IMR-90 (cell line): ENCODE results near the gene RHOBTB1. TPM values are rescaled to one million over a fixed set of nuclear protein-coding genes. Genes with fewer than 3 reads are reported as not detected.

ENCODE experiments used
- ATAC-seq: fragments of 200-7000 bp; cut with Tn5 transposase; 2 replicates; pipeline ENCODE4 v1.9.1; 2020; ENCODE audit warnings: low read depth, mild to moderate bottlenecking, moderate library complexity
- BruUV-seq: library from RNA; stranded (reverse); fragments of 400-500 nt; replicated peaks from 2 replicates; lab custom pipeline; 2021; lab: Mats Ljungman, UMichigan
- CTCF ChIA-PET: fragments of 300-600 bp; formaldehyde crosslinking; extraction: SDS; loops from one replicate; lab custom pipeline; 2021; ENCODE audit warnings: antibody characterized with exemption; lab: Yijun Ruan, JAX
- POLR2A ChIA-PET: fragments of 300-600 bp; sonication (Branson Sonifier 250); formaldehyde crosslinking; loops from one replicate; lab custom pipeline; 2022; ENCODE audit warnings: antibody characterized with exemption; ENCODE audit not compliant: unreplicated experiment; lab: Charles Lee
- DNase-seq: peaks from one replicate; pipeline ENCODE4 v3.0.0; 2013
- H2AFZ ChIP-seq: replicated peaks from 2 replicates; pipeline ENCODE3; 2013; ENCODE audit warnings: low read length, mild to moderate bottlenecking; ENCODE audit not compliant: poor library complexity
- H2AK5ac ChIP-seq: 2 replicates; pipeline ENCODE4 v1.6.1; 2013; ENCODE audit warnings: low read depth, low read length, inconsistent platforms
- H2AK9ac ChIP-seq: replicated peaks from 2 replicates; pipeline ENCODE3; 2013; ENCODE audit warnings: mild to moderate bottlenecking, low read depth, low read length, moderate library complexity; ENCODE audit not compliant: poor library complexity
- H2BK120ac ChIP-seq: 2 replicates; pipeline ENCODE4 v1.6.1; 2013; ENCODE audit warnings: low read depth, low read length, inconsistent platforms
- H2BK15ac ChIP-seq: 3 replicates; pipeline ENCODE4 v1.6.1; 2013; ENCODE audit warnings: low read depth, low read length, inconsistent platforms
- H2BK20ac ChIP-seq: 2 replicates; pipeline ENCODE4 v1.6.1; 2013; ENCODE audit warnings: low read depth, mild to moderate bottlenecking, inconsistent platforms, low read length, moderate library complexity
- H2BK5ac ChIP-seq: 2 replicates; pipeline ENCODE4 v1.6.1; 2013; ENCODE audit warnings: mild to moderate bottlenecking, low read depth, low read length, inconsistent platforms; ENCODE audit not compliant: poor library complexity, severe bottlenecking
- H3K14ac ChIP-seq: replicated peaks from 2 replicates; pipeline ENCODE4 v1.6.1; 2013; ENCODE audit warnings: low read depth, low read length, inconsistent platforms
- H3K18ac ChIP-seq: 2 replicates; pipeline ENCODE4 v1.6.1; 2013; ENCODE audit warnings: low read depth, low read length, control low read depth
- H3K23ac ChIP-seq: 2 replicates; pipeline ENCODE4 v1.6.1; 2013; ENCODE audit warnings: low read depth, low read length, inconsistent platforms
- H3K27ac ChIP-seq: 2 replicates; pipeline ENCODE4 v1.5.1; 2013; ENCODE audit warnings: mild to moderate bottlenecking, control low read depth, low read length; ENCODE audit not compliant: insufficient read depth
- H3K27me3 ChIP-seq: 2 replicates; pipeline ENCODE4 v1.6.1; 2013; ENCODE audit warnings: low read length; ENCODE audit not compliant: control insufficient read depth, insufficient read depth
- H3K36me3 ChIP-seq: 2 replicates; pipeline ENCODE4 v1.6.1; 2013; ENCODE audit warnings: low read length, mixed read lengths; ENCODE audit not compliant: control insufficient read depth, insufficient read depth
- H3K4ac ChIP-seq: 2 replicates; pipeline ENCODE4 v1.6.1; 2013; ENCODE audit warnings: low read depth, low read length, inconsistent platforms
- H3K4me1 ChIP-seq: 2 replicates; pipeline ENCODE4 v1.6.1; 2013; ENCODE audit warnings: low read length, mixed read lengths; ENCODE audit not compliant: control insufficient read depth, insufficient read depth
- H3K4me2 ChIP-seq: 2 replicates; pipeline ENCODE4 v1.6.1; 2013; ENCODE audit warnings: low read depth, mild to moderate bottlenecking, control low read depth, low read length, moderate library complexity
- H3K4me3 ChIP-seq: 2 replicates; pipeline ENCODE4 v1.5.1; 2013; ENCODE audit warnings: low read depth, mild to moderate bottlenecking, control low read depth, low read length, moderate library complexity; ENCODE audit not compliant: insufficient read depth
- H3K56ac ChIP-seq: 2 replicates; pipeline ENCODE4 v1.6.1; 2013; ENCODE audit warnings: low read length, inconsistent platforms; ENCODE audit not compliant: insufficient read depth; ENCODE audit errors: extremely low read depth
- H3K79me1 ChIP-seq, 2 experiments: 2 replicates each; pipeline ENCODE4 v1.6.1; 2013; ENCODE audit warnings: low read length in 2 of 2, inconsistent platforms in 1 of 2, low read depth in 1 of 2
- H3K9ac ChIP-seq: 2 replicates; pipeline ENCODE4 v1.6.1; 2013; ENCODE audit warnings: low read depth, low read length, control low read depth
- H3K9me1 ChIP-seq: 2 replicates; pipeline ENCODE4 v1.6.1; 2013; ENCODE audit warnings: low read length, inconsistent platforms; ENCODE audit not compliant: insufficient read depth
- H3K9me3 ChIP-seq: 2 replicates; pipeline ENCODE4 v1.6.1; 2013; ENCODE audit warnings: low read length; ENCODE audit not compliant: control insufficient read depth, insufficient read depth
- H4K20me1 ChIP-seq: 2 replicates; pipeline ENCODE4 v1.6.1; 2013; ENCODE audit warnings: low read length, inconsistent platforms; ENCODE audit not compliant: insufficient read depth
- H4K5ac ChIP-seq: 2 replicates; pipeline ENCODE4 v1.6.1; 2013; ENCODE audit warnings: mild to moderate bottlenecking, low read depth, low read length, control low read depth
- H4K8ac ChIP-seq, 2 experiments: 2 replicates each; pipeline ENCODE4 v1.6.1; 2013; ENCODE audit warnings: low read depth in 2 of 2, low read length in 2 of 2, control low read depth in 1 of 2, inconsistent platforms in 1 of 2
- H4K91ac ChIP-seq: 2 replicates; pipeline ENCODE4 v1.6.1; 2013; ENCODE audit warnings: low read depth, low read length, inconsistent platforms; ENCODE audit not compliant: insufficient read depth
- CHD1 ChIP-seq: IDR thresholded peaks from 2 replicates; pipeline ENCODE4 v1.6.1; 2012; ENCODE audit warnings: low read depth, low read length, improper control_type of control experiment
- MAFK ChIP-seq: IDR thresholded peaks from 2 replicates; pipeline ENCODE4 v1.6.1; 2012; ENCODE audit warnings: low read depth, low read length, improper control_type of control experiment
- MXI1 ChIP-seq: IDR thresholded peaks from 2 replicates; pipeline ENCODE4 v1.6.1; 2012; ENCODE audit warnings: low read depth, mild to moderate bottlenecking, low read length, moderate library complexity, borderline replicate concordance
- whole genome bisulfite sequencing, 2 experiments: methylation state at CpG; one replicate each; pipeline versions ENCODE4 v1.1.5 to v1.1.7; 2013; ENCODE audit warnings: missing lambda C conversion rate in 2 of 2; ENCODE audit not compliant: insufficient read length in 1 of 2; ENCODE audit errors: extremely low coverage in 2 of 2; 5-methylcytosine and 5-hydroxymethylcytosine counted together
- dilution Hi-C: fragments of 300-500 bp; cut with HindIII; formaldehyde crosslinking; loops from one replicate; pipeline ENCODE4 v1.14.3; 2018; ENCODE audit warnings: low sequenced_read_pairs; ENCODE audit not compliant: unreplicated experiment
- in situ Hi-C: fragments of 300-500 bp; cut with MboI; formaldehyde crosslinking; loops from 3 replicates; pipeline ENCODE4 v1.14.3; 2019; ENCODE audit warnings: low sequenced_read_pairs, inconsistent platforms, mixed read lengths
- intact Hi-C: fragments of 100-400 bp; cut with micrococcal nuclease; formaldehyde crosslinking; loops from 2 replicates; pipeline ENCODE4 v1.10.0; 2022
- polyA plus RNA-seq, 3 experiments: library from polyadenylated mRNA; depleted of rRNA; stranded (reverse); fragments of >200 nt; gene quantifications; 2 replicates each; pipeline ENCODE4 v1.2.3, GENCODE V29; 2012; ENCODE audit warnings: low replicate concordance in 1 of 3
- total RNA-seq: library from RNA; depleted of rRNA; stranded (reverse); fragments of >200 nt; gene quantifications from 2 replicates; pipeline ENCODE4 v1.2.3, GENCODE V29; 2012

RHOBTB1 gene
- total and polyA plus RNA-seq, 2 of the 4 experiments (the other 2 are of a cell fraction), result 8.9 to 15.2 TPM

DNA sequence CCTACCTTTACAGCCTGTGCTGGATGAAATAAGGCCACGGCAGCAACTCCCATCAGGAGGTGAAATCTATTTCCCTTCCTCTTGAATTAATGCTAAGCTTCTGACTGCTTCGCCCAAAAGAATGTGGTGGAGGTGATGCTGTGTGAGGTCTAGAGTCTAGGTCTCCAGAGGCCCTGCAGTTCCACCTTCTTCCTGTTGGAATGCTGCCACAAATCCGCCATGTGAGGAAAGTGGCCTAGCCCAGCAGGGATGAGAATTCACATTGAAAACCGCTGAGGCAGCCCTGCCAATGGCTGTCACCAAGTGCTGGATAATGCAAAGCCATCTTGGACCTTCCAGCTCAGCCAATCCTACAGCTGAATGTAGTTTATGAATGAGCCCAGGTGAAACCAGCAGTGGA is 28.0 kb downstream of the RHOBTB1 start:
- peaks cover 5% of the 10 kb centered on the region for H3K36me3 ChIP-seq
- peaks cover 23% of the 10 kb centered on the region for H3K4me1 ChIP-seq
- CTCF ChIA-PET, result interaction anchor here (1.2 kb wide), 1 partner anchor 10 kb away, joined by 5 read pairs; no protein-coding TSS in a partner anchor
- peak overlapping the region in 1 of 2 experiments; percentile 55; a peak in 1 of 4 replicates for H4K8ac ChIP-seq
- H2BK5ac ChIP-seq, result peak overlapping the region; percentile 7
- H2BK120ac ChIP-seq, result peak overlapping the region; percentile 85
- peak overlapping the region; percentile 9 for H2AFZ ChIP-seq
- H3K23ac ChIP-seq, result no peak overlapping the region
- in situ Hi-C loops (no loop called here), dilution Hi-C loops (no loop called here), intact Hi-C loops (no loop called here)
- H3K4me2 ChIP-seq, result no peak overlapping the region
- DNase-seq (no peak), ATAC-seq (no peak)
- H3K27me3 ChIP-seq, result no peaks in the 10 kb centered on the region
- no peak for TF ChIP-seq MAFK
- TF ChIP-seq CHD1, result no peak
- TF ChIP-seq MXI1, result no peak
- H3K14ac ChIP-seq, result peak overlapping the region; percentile 39
- H3K79me1 ChIP-seq, result peaks cover 38 to 67% of the 10 kb centered on the region in 2 experiments
- 0 out of 2 replicates have a peak overlapping the region, but pooled peaks have one; percentile 7 for H3K18ac ChIP-seq
- no peaks in the 10 kb centered on the region for H4K20me1 ChIP-seq
- H2BK15ac ChIP-seq, result peak overlapping the region; percentile 54; the same call in 1 of the 3 replicates
- peak overlapping the region; percentile 87 for H2AK5ac ChIP-seq
- POLR2A ChIA-PET, result no interaction called here
- H3K9ac ChIP-seq, result no peak overlapping the region
- no peak overlapping the region for H3K56ac ChIP-seq
- peaks cover 22% of the 10 kb centered on the region for H3K9me1 ChIP-seq
- no peak overlapping the region for H3K27ac ChIP-seq
- H3K4me3 ChIP-seq, result no peak overlapping the region
- H3K9me3 ChIP-seq, result peaks cover 2% of the 10 kb centered on the region; the same call in 1 of the 2 replicates
- H4K91ac ChIP-seq, result peak overlapping the region; percentile 85; the same call in 1 of the 2 replicates
- H2AK9ac ChIP-seq, result no peak overlapping the region
- H3K4ac ChIP-seq, result peak overlapping the region; percentile 87
- no TSS peak for BruUV-seq
- H4K5ac ChIP-seq, result no peak overlapping the region
- peak overlapping the region; percentile 84 for H2BK20ac ChIP-seq
- 100% methylated on average over 1 of the region's 4 CpGs; no CpG with 5 or more reads in 1 of the 2 experiments for WGBS, 2 experiments
